DMS153 (cell line): ENCODE data around the gene CEP68.
"Not testable (repeated sequence)": the region's sequence is repeated elsewhere in the genome, so short reads cannot be mapped to it uniquely, and the experiment has no call there.

Experiments
- DNase-seq: peaks from one replicate; lab custom pipeline; 2025; lab: John Stamatoyannopoulos, UW

CEP68 gene

DNA sequence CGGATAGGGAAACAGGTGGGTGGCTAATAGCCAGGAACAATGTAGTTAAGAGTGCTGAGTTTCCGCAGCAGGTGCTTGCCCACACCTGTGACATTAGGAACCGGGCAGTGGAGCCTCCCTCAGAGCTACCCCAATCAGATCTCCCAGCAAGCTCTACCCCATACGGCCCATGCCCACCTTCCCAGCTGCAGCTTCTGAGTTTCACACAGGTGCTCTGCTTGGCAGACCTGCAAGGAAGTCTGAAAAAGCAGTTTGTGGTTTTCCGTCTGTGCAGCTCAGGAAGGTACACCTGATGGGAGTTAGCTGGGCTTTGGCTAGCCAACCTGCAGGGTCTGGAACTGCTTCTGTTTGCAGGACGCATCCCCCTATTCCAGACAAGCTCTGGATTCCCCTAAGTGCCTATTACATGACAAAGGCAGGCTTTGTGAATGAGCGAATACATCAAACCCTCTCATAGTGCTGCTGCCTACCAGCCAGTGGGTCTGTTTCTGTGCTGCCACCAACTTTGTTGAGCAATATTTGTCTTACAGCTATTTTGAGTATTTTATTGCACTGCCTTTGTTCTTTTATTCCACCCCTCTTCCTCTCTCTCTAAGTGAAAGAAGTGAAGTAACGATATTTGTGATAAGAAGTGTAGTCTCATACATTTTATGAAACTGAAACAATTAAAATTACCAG lies 24.7 kb upstream of the CEP68 start:
- DNase-seq, result peak; percentile 61

DNA sequence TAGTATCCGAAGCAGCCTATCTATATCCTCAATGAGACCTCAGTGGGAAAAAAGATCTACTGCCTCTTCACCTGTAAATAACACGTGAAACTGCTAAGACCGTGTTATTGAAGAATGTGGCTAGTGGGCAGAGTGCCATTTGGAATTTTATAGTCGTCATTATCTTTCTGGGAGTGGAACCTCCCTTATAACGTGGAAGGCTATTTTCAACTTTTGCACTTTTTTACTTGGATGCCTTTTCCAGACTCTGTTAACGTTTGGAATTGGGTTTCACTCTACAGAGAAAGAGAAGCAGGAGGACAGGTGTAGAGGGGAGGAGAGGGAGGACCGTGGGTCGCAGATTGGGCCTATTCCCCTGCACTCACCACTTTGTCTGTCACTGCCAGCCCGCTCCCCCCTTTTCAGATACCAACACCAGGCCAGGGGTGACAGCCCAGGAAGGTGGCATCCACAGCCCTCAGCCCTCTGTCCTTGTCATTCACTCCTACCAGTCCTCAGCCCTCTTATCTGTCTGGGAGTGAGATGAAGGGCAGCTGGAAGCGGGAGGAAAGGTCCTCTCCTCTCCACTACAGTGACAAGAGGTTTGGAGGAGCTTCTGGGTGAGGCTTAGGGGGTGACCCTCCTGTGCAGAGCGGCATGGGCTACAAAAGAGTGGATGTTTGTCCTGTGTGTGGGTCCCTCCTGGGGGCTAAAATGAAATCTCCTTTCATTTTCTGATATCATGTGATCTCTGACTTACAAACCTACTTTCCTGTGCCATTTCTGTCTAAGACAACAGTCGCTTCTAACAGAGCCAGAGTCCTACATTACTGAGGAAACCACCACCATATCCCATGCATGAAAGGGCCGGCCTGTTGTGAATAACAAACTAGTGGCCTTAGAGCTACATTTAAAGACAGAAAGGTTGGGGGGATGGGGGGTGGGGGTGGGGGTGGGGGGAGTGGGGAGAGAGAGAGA lies 23.9 kb upstream of the CEP68 start:
- no peak for DNase-seq

DNA sequence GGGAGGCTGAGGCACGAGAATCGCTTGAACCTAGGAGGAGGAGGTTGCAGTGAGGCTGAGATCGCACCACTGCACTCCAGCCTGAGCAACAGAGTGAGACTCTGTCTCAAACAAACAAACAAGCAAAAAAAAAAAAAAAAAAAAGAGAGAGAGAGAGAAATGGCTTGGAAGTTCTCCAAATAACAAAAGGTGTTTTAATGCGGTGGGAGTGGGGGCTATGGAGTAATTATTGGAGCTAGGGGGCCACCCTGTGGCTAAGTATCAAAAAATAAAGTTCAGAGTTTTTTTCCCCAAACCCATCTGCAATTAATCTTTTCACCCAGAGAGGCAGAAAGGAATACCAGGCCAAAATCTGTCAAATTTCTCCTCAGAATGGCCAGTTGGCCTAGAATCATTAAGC lies 23.0 kb upstream of the CEP68 start:
- DNase-seq, result no peak

DNA sequence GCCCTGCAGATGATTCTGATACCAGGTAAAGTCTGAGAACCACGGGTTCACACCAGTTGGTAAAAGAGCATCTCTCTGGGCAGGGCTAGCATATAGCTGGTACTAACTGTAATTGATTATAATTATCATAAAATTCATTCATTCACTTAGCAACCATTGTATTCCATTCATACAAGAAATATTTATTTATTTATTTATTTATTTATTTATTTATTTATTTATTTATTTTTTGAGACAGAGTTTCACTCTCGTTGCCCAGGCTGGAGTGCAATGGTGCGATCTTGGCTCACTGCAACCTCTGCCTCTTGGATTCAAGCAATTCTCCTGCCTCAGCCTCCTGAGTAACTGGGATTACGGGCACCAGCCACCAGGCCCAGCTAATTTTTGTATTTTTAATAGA lies 22.5 kb upstream of the CEP68 start:
- DNase-seq, result not testable (repeated sequence)

DNA sequence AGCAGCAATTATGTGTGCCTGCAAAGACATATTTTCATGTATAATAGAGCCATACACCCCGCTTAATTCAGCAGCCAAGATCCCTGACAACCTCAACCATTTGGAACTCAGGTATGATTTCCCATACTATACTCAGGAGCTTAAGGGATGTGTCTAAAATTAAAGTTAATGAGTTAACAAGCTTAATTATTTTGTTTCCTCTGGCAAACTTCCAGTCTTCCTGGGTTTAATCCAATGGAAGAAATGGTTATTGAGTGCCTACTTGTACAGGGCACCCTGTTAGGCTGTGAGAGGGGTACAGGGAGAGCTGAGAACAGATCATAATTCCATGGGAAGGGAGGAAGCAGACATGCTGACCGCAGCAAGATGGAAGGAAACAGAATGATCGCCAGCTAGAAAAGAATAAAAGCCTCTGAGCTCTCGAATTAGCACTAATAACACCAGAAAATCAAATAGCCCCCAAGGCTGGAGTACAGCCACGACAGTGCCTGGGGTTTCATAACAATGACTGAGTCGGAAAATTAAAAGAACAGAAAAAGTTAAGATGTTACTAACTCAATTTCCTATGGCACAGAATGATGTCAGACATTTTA lies 20.8 kb upstream of the CEP68 start:
- no peak for DNase-seq

DNA sequence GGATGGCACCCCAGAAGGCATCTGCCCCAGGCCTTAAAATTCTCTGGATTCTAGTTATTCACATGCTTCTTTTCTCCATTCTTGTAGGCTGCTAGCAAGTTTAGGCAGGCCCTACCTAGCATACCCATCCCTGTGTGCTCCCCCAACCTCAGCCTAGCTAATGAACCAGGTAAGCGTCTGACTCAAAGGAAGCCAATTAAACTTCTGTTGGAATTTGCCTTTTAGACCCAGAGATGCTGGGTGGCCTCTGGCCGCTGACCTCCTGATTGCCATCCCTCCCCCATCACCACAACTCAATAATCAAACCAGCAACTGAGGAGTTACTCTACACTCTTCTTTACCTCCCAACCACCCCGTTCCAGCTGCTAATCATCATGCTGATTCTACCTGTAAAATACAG lies 19.0 kb upstream of the CEP68 start:
- no peak for DNase-seq

DNA sequence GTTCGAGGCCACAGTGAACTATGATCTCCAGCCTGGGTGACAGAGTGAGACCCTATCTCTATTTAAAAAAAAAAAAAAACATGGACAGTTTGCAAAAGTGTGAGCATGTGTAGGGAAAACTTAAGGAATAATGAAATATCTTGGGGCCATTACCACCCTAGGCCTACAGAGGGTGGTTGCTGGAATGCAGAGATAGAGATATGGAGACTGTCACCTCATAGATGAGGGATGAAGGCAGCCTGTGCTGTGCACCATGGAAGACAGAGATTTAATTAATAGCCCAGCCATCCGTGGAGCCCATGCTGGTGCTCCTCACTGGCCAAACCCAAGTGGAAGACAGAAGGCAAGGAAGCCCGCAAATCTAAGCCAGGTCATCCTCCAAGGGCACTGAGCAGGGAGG lies 16.6 kb upstream of the CEP68 start:
- no peak for DNase-seq

DNA sequence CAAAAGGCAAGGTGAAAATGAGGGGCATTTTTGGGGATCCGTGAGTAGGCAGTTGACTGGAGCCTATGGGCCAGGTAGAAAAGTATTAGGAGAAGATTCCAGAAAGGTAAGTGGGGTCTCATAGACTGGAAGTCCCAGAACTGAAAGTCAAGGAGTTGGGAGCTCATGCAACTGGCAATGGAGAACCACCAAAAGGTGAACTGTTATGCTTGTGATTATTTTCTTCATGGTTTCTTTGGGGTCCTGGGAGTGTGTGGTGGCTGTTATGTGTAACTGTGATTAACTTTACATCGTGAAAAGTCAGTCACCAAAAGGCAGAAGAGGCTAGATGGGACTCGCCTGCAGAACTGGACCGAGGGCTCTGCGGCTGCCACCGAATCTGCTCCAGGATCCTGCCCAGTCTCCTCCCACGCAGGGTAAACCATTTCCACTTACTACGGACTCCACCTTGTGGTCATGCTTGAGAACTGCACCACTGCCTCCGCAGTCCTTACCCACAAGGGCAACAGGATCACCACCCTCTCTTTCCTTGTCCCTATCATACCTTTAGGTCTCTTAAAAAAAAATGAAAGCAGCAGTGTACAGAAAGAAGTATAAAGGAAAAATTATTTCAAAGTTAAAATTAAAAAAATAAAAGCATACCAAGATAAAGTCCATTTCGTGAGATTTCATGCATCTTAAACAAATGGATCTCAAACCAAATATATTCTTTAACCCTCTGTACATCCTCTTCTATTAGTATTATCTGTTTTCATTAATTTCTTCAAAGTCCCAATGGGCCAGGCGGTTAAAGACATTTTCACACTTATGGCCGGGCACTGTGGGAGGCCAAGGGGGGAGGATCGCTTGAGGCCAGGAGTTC lies 15.6 kb upstream of the CEP68 start:
- peak; percentile 39 for DNase-seq

DNA sequence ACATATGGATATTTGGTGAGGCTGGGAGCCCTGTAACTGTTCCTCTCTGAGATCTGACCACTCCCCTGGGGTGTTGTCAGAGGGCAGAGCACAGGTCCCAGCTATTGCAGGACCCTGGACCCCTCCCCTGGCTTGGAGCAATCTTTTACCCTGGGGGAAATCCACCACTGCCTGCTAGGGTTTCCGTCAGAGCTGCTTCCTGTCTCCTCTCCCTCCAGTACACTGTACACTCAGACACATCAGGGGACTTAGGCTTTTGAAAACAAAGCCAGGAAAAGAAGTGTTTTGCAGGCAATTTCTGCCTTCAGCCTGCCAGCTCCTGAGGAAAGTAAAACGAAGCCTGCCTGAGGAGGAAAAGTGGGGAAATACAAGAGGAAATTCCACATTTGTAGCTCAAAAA lies 13.2 kb upstream of the CEP68 start:
- no peak for DNase-seq

DNA sequence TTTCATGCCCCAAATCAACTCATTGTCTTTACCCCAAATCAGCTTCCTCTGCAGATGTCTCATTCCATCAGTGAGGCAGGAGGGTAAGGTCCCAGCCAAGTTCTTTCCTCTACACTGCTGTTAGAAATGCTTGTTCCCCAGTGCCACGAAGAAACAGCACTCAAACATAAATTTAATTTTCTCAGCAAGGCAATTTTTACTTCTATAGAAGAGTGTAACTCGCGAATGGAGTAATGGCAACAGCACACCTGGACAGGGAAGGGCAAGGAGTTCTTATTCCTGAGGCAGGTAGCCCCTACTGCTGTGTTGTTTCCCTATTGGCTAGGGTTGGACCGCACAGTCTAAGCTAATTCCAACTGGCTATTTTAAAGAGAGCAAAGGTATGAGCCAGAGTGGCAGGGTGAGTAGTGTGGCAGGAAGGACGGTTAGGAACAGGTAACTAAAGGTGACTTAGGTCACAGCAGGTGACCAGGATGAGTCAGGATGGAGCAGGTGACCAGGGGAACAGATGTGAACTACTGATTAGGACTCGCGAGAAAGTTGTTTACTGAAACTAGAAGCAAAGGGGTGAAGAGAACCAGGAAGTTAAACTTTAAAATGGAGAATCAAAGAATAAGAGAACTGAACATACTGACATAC lies 12.0 kb upstream of the CEP68 start:
- no peak for DNase-seq

DNA sequence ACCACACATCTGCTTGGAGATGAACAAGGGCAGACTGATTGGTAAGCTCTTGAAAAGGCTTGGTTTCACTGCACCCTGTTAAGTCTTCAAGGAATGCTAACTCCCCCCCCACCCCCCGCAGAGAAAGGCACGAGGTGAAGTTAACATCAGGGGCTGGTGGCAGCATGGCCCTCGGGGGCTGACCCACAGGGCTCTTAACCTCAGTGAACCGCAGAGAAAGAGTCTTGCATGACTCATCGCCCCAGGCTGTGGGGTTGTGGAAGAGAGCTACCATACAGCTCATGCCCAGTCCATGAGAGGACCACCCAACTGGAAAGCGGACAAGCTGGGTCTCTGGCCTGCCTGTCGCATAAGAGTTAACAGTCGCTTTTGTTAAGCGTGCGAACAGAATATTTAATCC lies 10.6 kb upstream of the CEP68 start:
- no peak for DNase-seq

DNA sequence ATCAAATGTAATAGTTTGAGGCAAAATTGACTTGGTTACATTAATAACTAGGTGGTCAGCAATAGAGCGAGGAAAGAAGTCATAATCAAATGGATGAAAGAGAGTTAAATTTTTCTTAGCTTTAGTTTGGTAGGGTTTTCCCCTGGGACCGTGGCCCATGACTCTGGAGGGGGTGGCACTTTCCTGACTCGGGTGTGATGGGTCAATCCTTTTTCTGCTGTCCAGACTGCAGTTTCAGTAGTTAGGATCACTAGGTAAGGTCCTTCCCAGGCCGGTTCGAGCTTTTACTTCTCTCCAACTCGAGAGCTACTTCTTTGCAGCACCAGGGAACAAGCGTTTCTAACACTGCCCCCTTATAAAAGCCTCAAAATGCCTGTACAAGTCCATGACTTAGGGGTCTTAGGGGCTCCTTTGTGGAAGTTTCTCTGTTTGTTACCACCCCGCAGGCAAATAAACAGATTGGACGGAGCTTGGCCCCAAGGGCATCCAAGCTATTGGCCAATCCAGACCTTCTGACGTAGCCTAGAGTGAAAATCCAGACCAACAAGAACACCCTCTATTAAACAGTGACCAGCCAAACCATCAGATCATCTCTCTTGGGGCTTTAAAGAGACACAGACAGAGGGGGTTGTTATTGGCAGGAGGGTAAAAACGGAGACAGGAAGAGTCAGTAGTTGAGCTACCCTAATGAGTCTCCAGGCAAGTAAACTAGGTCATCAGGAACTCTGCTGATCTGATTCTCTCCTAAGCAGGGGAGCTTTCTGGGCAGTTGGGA lies 9.4 kb upstream of the CEP68 start:
- DNase-seq, result no peak

DNA sequence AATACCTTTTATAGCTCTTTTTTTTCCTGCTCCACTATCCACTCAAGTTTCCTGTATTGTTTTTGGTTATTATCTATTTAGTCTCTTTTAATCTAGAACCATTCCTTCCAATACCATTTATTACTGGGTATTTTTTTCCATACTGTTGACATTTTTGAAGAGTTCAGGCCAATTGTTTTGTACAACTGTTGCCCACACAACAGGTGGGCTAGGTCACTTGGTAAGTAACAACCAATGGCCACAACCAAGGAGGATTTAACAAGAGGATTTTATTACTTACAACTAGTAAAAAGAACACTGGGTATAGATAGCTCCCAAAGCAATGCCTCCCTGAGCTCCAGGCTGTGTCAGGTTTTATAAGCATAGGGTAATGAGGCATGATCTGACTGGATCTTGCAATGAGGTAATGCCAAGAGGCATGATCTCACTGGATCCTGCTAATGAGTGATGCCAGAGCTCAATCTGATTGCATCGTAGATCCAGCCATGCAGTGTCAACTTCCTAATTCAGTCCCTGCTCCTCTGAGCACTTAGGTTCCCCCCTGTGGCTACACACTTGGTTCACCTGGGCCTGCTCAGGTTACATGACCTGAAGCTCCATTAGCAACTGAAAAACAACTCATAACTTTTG lies 7.1 kb upstream of the CEP68 start:
- DNase-seq, result peak; percentile 63

DNA sequence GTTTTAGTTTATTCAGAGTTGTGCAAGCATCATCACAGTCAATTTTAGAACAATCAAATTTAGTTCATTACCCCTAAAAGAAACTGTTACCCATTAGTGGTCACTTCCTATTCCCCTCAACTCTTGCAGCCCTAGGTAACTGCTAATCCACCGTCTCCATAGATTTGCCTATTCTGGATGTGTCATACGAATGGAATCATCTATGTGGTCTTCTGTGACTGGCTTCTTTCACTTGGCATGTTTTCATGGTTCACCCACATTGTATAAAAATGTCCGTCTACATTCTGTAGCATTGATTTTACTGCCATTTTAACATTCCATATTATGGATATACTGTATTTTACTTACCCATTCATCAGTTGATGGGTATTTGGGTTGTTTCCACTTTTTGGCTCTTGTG lies 5.3 kb upstream of the CEP68 start:
- DNase-seq, result no peak

DNA sequence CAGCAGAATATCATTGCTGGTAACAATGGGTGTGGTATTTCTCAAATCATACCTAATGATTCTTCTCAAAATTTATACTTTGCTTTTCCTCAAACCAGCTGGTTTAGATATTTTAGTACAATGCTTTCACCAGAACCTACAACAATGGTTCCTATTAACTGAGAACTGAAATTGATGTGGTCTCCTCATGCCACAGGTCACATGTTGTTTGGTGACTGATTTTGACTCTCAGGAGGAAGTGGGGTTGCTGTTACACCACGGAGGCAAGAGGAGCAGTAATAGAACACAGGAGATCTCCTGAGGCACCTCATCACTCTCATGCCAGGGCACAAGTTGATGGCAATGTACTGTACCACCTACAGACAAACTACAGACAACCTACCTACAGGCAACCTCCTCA lies 3.0 kb upstream of the CEP68 start:
- DNase-seq, result no peak

DNA sequence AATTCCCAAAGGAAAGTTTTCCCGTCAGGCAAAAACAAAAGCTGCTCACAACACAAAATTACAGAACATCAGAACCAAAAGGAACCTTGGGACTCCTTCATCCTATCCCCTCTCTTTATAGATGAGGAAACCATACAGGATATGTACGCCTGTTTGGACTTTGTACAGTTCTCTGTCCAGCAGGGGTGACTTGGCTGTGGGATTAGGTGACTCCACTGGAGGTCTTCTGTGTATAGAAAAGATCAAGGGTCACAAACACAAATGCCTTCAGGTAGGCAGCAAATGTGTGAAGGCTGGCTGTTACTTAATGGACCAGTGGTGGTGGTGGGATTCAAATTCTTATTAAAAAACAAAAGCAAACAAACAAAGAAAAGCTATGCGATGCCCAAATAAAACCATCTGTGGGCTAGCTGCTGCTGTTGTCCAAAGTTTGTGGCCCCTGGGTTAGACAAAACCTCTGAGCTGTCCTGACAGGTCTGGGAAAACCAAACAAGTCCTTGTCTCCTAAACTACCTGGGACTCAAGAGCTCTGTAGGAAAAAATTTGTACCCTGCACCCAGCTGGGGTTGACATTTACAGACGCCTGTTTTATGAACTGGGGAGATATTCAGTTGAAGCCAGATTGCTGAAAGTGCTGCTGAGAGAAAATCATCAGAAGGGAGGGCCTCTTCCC lies 1.3 kb upstream of the CEP68 start:
- no peak for DNase-seq

DNA sequence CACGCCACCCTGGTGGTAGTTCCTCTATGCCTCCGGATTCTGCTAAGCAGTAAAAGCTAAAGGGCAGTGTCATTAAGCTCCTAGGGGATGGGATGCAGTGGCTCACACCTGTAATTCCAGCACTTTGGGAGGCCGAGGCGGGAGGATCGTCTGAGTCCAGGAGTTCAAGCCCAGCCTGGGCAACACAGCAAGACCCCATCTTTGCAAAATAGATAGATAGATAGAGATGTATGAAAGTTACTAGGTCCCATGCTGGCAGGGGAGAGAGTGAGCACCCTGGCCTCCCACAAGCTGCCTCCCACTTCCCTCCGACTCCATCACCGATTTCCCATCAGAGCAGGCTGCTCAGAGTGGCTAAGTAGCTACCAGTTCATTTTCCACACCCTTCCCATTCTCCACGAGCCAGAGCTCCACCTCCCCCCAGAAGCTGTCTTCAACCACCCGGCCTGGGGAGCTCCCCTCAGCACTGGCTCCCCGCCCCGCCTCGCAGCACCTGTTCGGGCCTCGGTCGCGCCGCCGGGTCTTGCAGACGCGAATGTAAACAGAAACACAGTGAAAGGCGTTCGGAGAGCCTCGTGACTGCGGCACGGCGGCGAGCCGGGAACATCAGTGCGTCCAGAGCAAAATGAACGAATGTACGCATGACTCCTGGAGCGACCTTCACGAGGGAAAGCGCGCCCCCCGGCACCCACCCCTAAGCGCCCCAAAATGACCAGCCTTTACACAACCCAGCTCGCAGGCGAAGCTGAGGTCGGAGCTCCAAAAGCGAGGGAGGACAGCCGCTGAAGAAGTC lies 598 bp upstream of the CEP68 start:
- peak; percentile 34 for DNase-seq

DNA sequence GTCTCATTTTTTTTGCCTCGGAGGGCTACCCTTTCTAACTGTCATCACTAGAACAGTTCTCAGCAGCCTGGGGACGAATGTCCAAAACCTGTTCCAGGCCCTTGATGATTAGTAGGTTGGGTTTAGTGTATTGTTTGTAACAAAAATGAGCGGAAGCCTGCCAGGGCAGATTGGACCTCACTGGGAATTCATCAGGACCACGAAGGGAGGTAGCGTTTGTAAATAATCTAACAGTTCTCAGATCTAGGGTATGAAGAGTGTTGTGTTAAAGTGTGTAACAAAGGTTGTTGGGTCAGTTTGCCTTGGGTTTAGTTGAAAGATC lies 799 bp downstream of the CEP68 start:
- no peak for DNase-seq

DNA sequence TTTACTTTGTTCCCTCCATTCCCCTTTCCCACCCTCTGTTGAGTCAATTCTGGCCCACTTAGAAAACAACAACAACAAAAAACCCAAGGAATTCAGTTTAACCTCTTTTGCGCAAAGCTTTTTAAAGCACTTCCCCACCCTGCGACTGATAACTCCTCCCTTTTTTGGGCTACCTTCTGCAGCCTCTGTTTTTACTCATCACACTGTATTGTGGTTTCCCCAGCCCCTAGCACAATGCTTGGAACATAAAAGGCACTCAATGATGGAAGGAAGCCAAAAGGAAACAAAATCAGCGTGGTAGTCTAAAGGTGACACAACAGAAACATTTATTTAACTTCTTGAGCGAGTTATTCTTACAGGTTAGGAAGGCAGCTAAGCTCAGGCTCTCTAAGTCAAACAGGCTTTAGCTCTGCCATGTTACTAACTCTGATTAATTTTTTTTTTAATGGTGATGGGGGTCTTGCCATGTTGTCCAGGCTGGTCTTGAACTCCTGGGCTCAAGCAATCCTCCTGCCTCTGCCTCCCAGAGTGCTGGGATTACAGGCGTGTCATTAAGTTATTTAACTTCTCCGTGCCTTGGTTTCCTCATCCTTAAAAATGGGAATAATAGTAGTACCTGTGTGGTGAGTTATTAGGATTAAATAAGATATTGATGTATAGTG lies 1.3 kb downstream of the CEP68 start:
- DNase-seq, result peak; percentile 67
